ENCODE results near the gene CDHR2.
A peak's percentile ranks its signal among the peaks of the same experiment; 100 is the strongest.

The CDHR2 gene

DNA sequence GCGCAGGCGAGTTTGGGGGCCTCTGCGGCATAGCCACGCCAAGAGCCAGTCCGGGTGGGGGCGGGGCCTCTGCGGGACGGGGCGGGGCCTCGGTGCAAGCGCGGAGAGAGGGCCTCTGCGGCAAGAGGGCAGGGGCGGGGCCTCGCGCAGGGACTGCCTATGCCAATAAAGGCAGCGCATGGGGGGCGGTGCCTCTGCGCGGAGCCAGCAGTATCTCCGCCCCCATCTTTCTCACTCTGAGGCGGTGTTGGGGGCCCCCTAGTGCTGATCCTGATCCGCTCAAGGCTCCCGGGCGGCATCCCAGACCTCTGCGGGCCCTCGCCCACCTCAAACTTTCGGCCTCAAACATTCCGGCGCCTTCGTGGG is 70.0 kb downstream of the CDHR2 start:
- no peak for TF ChIP-seq GATA3 (IDR thresholded peaks at IDR 0.05; ENCODE audit: low read depth, low read length)
- TF ChIP-seq GATA2 (IDR thresholded peaks at IDR 0.05; ENCODE audit: low read depth, low read length), result peak; percentile 85

DNA sequence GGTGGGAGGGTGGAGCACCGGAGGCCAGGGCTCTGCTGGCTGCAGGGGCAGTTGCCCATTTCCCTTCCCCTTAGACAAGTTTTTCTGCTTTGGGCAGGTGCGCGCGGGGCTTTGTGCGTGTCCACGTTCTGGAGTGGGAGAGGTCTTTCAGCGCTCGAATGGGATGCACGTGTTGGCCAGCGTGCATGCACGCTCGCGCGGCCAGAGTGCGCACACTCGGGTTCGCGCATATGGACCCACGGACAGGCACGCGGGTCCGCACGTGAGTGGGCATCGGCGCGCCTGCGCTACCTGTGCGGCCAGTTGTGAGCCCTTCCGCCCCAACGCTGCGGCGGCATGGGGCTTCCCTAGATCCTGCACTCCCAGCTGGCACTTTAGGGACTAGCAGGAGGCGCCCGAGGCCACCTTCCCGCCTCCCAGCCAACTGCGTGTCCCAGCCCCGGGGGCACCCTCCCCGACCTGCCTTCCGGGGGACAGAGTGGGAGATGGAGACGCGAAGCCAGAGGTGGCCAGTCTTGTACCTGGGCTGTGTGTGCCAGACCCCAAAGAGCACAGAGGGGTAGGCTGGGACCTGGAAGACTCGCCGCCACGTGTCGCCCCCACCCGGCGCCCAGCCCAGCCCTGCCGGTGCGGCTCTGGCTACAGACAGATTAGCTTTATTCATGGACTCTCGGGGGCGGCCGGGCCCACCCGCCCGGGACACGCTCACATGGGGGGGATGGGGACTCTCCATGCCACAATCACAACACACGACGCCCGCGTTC is 70.6 kb downstream of the CDHR2 start:
- no peak for TF ChIP-seq GATA2 (IDR thresholded peaks at IDR 0.05; ENCODE audit: low read depth, low read length)
- no peak for TF ChIP-seq GATA3 (IDR thresholded peaks at IDR 0.05; ENCODE audit: low read depth, low read length)

DNA sequence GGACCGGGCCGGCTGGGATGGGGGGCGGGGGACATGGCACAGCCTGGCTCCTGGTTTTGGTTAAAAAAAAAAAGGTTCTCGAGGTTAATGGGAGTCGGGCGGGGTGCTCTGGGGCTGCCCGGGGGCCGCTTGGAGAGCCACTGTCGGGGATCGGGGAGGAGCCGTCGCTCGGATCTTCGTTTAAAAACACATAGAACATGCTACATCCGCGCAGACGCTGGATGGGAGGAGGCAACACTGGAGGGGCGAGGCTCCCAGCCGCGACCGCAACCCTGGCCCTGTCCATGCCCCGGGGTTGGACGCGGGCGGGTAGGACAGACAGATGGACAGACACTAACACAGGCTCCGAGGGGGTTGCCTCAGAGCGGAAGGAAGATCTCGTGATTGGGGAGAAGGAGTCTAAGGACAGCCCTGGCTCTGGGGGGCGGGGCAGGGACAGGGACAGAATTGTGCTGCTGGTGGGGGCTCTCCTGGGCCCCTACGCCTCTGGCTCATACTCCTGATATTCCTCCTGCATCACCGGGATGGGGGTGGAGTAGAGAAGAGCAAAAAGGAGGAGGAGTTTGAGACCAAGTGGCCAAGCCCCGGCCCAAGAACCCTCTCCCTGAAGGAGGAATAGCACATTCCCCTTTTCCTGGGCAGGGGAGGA is 71.3 kb downstream of the CDHR2 start:
- no peak for TF ChIP-seq GATA2 (IDR thresholded peaks at IDR 0.05; ENCODE audit: low read depth, low read length)
- no peak for TF ChIP-seq GATA3 (IDR thresholded peaks at IDR 0.05; ENCODE audit: low read depth, low read length)

DNA sequence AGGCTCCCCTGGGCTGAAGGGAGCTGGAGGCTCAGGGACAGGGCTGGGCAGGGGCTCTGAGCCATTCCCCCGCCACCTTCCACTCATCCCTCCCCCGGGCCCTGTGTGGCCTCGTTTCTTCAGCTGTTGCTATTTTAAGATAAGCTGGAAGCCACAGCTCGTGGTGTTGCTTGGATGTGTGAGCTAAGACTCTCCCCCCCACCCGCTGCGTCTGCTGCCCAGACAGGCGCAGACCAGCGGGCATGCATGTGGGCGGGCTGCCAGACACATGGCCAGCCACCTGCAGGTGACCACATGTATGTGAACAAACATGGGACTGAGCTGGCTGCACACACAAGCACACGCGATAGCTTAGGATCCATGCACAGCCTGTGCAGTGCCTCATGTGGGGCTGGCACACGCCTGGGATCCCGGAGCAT is 72.5 kb downstream of the CDHR2 start:
- TF ChIP-seq GATA2 (IDR thresholded peaks at IDR 0.05; ENCODE audit: low read depth, low read length) (no peak), GATA3 (IDR thresholded peaks at IDR 0.05; ENCODE audit: low read depth, low read length) (no peak)

DNA sequence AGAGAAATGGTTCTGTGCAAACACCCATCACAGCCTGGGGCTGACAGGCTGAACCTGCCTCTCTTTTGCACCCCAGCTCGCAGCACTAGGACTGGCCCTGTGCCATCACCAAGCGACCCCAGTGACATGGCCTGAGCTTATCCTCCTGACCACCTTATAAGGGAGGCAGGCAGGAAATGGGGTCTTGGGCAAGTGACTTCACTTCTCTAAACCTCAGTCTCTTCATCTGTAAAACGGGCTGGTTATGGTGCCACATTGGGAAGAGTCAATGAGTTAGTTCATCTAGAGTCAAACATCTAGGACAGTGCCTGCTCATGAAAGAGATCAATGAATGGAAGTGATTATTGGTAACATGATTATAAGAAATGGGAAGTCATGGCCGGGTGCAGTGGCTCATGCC is 75.0 kb downstream of the CDHR2 start:
- no peak for TF ChIP-seq GATA3 (IDR thresholded peaks at IDR 0.05; ENCODE audit: low read depth, low read length)
- no peak for TF ChIP-seq GATA2 (IDR thresholded peaks at IDR 0.05; ENCODE audit: low read depth, low read length)

DNA sequence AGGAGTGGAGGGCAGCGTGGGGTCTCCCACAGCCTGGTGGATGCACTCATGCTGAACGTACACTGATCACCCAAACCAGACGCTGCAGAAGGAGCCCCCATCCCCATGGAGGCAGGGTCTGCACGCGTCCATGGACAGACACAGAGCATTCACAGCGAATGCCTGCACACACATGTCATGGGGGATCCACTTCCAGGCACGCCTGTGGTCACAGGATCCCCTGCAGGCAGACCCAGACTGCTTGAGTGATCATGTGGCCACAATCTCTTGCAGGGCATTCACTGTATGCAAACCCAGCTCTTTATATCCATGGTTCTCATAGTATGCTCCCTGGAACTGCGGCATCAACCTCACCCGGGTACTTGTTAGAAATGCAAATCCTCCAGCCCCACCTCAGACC is 75.8 kb downstream of the CDHR2 start:
- no peak for TF ChIP-seq GATA3 (IDR thresholded peaks at IDR 0.05; ENCODE audit: low read depth, low read length)
- no peak for TF ChIP-seq GATA2 (IDR thresholded peaks at IDR 0.05; ENCODE audit: low read depth, low read length)

DNA sequence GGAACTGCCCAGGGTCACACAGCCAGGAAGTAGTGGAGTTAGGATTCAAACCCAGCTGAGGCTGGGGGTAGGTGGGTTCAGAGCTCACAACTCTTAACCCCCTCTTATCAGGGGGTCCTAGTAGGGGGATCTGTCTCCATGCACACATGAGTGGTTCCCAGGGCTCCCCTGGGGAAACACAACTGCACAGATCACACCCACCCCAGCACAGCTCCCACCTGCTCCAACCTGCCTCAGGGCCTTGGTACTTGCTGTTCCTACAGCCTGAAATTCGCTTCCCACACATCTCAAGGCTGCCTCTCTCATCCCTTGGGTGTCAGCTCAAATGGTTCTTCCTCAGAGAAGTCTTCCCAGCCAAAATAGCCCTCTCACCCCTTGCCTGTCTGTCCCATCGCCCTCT is 76.4 kb downstream of the CDHR2 start:
- no peak for TF ChIP-seq GATA3 (IDR thresholded peaks at IDR 0.05; ENCODE audit: low read depth, low read length)
- no peak for TF ChIP-seq GATA2 (IDR thresholded peaks at IDR 0.05; ENCODE audit: low read depth, low read length)

DNA sequence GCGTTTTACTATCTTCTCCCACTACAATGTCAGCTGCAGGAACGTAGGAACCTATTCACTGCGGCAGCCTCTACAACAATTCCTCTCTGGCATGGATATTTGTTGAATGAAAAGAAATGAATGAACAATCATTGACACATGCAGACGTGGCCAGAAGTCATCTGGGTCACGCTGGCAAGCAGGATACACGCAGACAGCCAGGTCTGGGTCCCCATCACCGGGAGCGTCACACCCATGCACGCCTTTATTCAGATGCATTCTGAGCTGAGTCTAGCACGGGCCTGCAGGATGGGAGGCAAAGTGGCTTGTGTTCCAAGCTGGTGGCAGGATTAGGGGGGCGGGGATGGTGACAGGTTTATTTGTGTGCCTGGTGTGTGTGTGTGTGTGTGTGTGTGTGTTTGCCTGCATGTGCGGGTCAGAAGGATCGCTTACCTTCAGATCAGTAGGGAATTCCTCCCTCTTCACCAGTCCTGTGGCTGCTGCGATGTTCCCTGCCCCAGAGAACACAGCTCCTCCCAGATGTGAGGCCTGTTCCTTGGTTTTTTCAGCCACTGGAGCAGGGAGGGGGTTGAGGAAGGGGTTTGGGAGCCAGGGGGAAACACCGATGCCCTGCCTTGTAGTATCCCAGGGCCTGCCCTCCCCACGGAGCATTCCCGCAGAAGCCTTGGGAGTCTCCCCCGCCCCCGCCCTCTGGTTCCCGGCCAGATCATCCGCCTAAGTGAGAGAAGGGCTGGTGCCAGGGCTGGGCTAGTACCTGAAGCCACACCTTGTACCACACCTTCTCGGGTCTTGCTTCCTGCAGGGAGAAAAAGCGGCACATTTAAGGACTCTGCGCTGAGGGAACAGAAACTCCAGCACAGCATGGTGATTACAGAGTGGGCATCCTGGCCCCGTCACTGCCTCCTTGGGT is 77.1 kb downstream of the CDHR2 start:
- no peak for TF ChIP-seq GATA2 (IDR thresholded peaks at IDR 0.05; ENCODE audit: low read depth, low read length)
- TF ChIP-seq GATA3 (IDR thresholded peaks at IDR 0.05; ENCODE audit: low read depth, low read length), result no peak

DNA sequence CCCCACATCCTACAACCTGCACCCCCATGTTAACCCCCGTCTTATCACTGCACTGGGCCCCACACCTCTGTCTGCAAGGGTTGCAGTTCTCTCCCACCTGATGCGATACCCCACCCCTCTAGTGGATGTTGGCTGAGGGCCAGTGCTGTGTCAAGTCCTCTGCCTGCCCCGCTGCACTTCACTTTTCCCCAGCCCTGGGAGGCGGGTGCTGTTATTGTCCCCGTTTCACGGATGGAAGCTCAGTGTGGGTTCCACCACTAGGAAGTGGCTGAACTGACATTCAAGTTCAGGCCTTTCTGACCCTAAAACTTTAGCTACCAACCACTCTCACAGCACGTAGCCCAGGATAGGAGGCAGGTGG is 77.7 kb downstream of the CDHR2 start:
- TF ChIP-seq GATA2 (IDR thresholded peaks at IDR 0.05; ENCODE audit: low read depth, low read length), result no peak
- TF ChIP-seq GATA3 (IDR thresholded peaks at IDR 0.05; ENCODE audit: low read depth, low read length), result no peak

DNA sequence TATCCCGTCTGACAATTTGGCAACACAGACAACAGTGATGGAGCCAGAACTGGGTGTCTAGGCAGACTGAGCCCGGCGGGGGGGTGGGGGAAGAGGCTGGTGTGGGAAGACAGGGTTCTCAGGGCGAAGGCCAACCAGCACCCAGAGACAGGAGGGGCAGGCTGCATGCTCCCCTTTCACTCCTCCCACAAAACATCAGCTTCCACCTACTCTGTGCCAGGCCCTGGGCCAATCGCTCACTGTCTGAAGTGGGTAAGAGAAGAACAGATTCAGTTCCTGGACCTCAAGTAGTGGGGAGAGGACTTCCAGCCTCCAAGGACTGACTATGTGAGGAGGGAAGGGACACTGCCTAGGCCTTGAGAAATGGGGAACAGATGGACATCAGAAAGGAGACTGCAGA is 78.4 kb downstream of the CDHR2 start:
- TF ChIP-seq GATA2 (IDR thresholded peaks at IDR 0.05; ENCODE audit: low read depth, low read length) (no peak), GATA3 (IDR thresholded peaks at IDR 0.05; ENCODE audit: low read depth, low read length) (no peak)

DNA sequence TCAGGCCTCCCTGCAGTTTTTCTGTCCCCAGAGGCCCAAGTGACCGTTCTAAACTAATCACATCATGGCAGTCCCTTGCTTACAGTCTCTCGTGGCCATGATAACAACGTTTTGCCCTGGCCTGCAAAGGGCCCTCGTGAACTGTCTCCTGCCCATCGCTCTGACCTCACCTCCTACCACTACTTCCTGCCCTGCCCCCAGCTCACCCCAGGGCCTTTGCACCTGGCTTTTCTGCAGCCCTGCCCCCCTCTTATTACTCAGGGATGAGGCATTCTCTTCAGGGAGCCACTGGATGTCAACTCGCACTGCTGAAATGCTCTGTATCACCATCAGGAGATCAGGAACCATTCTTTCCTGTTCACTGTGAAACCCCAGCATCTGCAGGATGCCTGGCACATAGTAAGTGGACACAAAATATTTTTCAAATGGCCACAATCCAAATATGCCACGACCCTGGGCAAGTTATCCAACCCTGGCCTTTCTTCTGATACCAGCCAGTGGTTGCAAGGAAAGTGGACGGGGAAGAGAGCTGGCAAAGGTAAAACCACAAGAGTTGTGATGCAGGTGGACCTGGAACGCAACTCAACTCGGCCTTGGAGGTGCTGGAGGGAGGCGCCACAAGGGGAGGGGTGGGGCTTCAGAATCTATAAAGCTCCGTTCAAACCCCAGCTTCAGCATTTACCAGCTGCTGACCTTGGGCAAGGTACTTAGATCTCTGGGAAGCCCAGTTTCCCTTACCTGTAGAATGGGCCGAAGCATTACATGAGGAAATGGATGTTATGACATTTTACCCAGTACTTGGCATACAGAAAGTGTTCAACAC is 79.5 kb downstream of the CDHR2 start:
- TF ChIP-seq GATA2 (IDR thresholded peaks at IDR 0.05; ENCODE audit: low read depth, low read length), result no peak
- no peak for TF ChIP-seq GATA3 (IDR thresholded peaks at IDR 0.05; ENCODE audit: low read depth, low read length)

DNA sequence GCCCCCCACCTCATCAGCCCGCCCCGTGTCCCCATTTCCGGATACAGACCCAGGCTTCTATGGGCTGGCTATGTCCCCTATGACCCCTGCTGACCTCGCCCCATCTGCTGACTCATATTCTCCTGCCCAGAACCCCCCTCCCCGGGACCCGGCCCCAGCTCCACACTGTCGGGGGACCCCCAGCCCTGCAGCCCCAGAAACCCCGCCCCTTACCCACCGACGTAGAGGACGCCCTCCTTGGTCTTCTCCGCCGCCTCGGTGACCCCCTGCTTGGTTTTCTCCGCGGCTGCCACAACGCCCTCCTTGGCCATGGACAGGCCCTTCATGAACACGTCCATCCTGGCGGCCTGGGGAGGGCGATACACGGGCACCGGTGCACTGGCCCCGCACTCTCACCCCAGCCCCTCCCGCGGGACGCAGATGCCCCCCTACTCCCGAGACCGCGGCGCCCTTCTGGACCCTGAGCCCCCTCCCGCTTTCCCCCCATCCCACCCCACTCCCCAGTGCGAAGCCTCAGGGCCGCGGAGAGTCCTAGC is 80.2 kb downstream of the CDHR2 start:
- TF ChIP-seq GATA2 (IDR thresholded peaks at IDR 0.05; ENCODE audit: low read depth, low read length) (no peak), GATA3 (IDR thresholded peaks at IDR 0.05; ENCODE audit: low read depth, low read length) (no peak)

DNA sequence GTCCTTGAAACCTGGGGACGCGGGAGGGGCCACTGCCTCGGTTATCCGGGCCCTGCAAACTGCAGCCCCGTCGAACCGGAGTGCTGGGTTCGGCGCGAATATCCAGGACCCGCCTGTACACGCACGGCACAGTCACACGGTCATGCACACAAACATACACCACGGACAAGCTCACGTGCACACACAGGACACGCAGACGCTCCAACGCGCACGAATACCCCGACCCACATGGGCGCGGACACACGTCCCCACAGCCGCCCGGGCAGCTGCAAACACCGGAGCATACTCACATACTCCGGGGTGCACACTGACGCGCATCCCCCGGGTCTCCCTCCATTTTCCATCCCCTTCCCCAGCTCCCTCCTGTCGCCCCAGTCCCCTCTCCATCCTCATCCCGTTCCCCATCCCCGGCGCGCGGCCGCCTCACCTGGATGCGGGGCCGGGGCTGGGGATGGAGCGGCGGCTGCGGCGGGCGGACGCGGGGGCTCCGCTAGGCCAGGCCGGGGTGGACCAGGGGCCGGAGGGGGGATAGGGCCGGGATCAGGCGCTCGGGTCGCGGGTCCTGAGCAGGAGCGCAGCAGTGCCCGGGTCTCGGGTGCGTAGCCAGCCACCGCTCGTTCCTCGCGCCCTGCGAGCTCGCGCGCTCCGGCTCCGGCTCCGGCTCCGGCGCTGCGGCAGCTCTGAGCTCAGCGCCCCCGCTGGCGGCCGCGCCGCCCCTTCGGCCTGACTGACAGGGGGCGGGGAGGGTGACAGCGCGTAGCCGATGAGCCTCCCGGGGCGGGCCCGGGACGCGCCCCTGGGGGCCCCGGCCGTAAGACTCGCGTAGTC is 80.9 kb downstream of the CDHR2 start, which contains the start of the genes EIF4E1B and SNCB:
TSS of gene EIF4E1B (plus strand) at position 823 of the 828 bp plus-strand sequence. CDS start 12,113 bp downstream, outside the sequence.
TSS of gene SNCB (minus strand) at position 682 of the 828 bp plus-strand sequence. CDS start 880 bp downstream, outside the sequence.
- no peak for TF ChIP-seq GATA3 (IDR thresholded peaks at IDR 0.05; ENCODE audit: low read depth, low read length)
- no peak for TF ChIP-seq GATA2 (IDR thresholded peaks at IDR 0.05; ENCODE audit: low read depth, low read length)
